ENCODE results near the gene MRPL42. TPM values are rescaled to one million over a fixed set of nuclear protein-coding genes. Genes with fewer than 3 reads are reported as not detected.

The MRPL42 gene
- total and polyA plus RNA-seq, 2 donors (not counting 1 experiment from before 2014, with no cell fraction given): 31.5 to 45.2 TPM

DNA sequence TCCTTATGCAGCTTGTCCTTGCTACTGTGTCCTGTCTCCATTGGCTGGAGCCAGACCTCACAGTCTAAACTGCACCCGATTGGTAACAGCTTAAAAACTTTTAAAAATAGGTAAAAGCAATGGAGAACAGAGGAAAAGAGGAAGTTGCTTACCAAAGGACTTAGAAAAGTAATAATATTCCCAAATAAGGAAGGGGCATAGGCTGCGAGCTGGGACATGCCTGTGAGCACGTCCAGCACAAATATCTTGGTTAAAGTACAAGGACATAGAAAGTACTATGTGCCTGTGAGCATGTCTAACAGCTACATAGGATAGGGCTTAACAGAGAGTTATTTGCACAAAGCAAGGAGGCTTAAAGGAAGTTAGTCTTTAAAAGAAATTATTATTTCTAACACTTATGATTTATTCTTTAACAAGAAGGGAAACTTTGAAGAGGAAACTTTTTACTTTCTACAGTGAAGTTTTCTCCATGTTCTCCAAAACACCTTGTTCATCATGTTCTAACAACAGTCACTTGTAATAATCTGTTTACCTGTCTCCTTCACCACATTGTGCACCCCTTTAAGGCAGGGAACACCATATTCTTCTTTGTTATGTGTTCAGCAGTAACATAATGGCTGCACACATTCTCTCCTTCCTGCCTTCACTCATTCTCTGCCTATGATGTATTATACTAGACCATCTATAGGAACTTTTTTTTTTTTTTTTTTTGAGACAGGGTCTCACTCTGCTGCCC lies 15.7 kb upstream of the MRPL42 start:
- Histone ChIP-seq H2AFZ (ENCODE audit: insufficient read depth, low read depth, low read length, poor library complexity, severe bottlenecking) (no peak overlapping the region), H3K27me3 (replicated peaks in 1 of 4; ENCODE audit: control extremely low read depth in 1 of 4, control insufficient read depth in 3 of 4, insufficient read depth in 4 of 4, low read length in 3 of 4) (no peaks in the 10 kb centered on the region), H3K4me3 (ENCODE audit: control extremely low read depth in 1 of 5, extremely low read depth in 1 of 5, insufficient read depth in 1 of 5, low read depth in 2 of 5, low read length in 4 of 5) (no peak overlapping the region), H4K20me1 (ENCODE audit: control insufficient read depth, insufficient read depth, low read length, poor library complexity, severe bottlenecking) (no peaks in the 10 kb centered on the region), H3K27ac (ENCODE audit: low read length in 2 of 2) (no peak overlapping the region), H3K36me3 (replicated peaks in 1 of 2; ENCODE audit: control extremely low read depth in 1 of 2, control insufficient read depth in 1 of 2, extremely low read depth in 1 of 2, insufficient read depth in 2 of 2, low read length in 1 of 2) (no peaks in the 10 kb centered on the region), H3K9me3 (ENCODE audit: control extremely low read depth in 1 of 3, control insufficient read depth in 2 of 3, insufficient read depth in 1 of 3, low read length in 2 of 3) (no peaks in the 10 kb centered on the region), H3K4me2 (replicated peaks; ENCODE audit: low read depth, low read length, poor library complexity, severe bottlenecking) (no peak overlapping the region), H3K9ac (ENCODE audit: low read length) (no peak overlapping the region), H3K4me1 (ENCODE audit: control insufficient read depth in 2 of 2, insufficient read depth in 2 of 2, low read length in 2 of 2) (peaks cover 14 to 20% of the 10 kb centered on the region in 2 donors), H3K79me2 (ENCODE audit: control insufficient read depth, insufficient read depth, low read length) (no peaks in the 10 kb centered on the region)
- Mint-ChIP-seq H3K27me3 (no peaks in the 10 kb centered on the region), H3K4me1 (peaks cover 20% of the 10 kb centered on the region), H3K4me3 (no peak overlapping the region), H3K27ac (no peak overlapping the region), H3K9me3 (ENCODE audit: insufficient read depth) (no peaks in the 10 kb centered on the region)
- TF ChIP-seq EZH2 (IDR thresholded peaks at IDR 0.05; ENCODE audit: borderline replicate concordance, insufficient read depth, low read depth, low read length, poor library complexity, severe bottlenecking): no peak
- TF ChIP-seq, protein P1, sequence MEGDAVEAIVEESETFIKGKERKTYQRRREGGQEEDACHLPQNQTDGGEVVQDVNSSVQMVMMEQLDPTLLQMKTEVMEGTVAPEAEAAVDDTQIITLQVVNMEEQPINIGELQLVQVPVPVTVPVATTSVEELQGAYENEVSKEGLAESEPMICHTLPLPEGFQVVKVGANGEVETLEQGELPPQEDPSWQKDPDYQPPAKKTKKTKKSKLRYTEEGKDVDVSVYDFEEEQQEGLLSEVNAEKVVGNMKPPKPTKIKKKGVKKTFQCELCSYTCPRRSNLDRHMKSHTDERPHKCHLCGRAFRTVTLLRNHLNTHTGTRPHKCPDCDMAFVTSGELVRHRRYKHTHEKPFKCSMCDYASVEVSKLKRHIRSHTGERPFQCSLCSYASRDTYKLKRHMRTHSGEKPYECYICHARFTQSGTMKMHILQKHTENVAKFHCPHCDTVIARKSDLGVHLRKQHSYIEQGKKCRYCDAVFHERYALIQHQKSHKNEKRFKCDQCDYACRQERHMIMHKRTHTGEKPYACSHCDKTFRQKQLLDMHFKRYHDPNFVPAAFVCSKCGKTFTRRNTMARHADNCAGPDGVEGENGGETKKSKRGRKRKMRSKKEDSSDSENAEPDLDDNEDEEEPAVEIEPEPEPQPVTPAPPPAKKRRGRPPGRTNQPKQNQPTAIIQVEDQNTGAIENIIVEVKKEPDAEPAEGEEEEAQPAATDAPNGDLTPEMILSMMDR (IDR thresholded peaks at IDR 0.05): no peak
- intact Hi-C loops (cut with micrococcal nuclease): no loop called here
- no peak for ATAC-seq (ENCODE audit: low read depth)
- DNase-seq: no peak
- CTCF ChIA-PET: interaction anchor here (0.7 to 1.0 kb wide), 2 partner anchors 32 to 1983 kb away, joined by 3 to 4 read pairs; no protein-coding TSS in a partner anchor
- WGBS (ENCODE audit: insufficient coverage): no CpG with 5 or more reads among the region's 3 CpGs
- POLR2A ChIA-PET: no interaction called here

DNA sequence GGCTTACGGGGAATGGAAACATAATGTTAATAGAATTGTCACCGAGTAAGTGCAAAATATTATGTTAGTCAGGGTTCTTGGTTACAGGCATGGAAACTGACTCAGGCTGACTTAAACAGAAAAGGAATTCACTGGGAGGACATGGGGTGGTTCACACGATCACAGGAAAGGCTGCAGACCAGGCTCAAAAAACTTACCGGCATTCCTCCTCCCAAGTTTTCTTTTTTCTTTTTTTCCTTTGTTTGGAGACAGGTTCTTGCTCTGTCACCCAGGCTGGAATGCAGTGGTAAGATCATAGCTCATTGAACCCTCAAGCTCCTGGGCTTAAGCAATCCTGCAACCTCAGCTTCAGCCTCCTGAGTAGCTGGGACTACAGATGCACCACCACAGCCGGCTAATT lies 13.7 kb upstream of the MRPL42 start:
- no peak overlapping the region for H3K9ac ChIP-seq (ENCODE audit: low read length)
- H3K4me3 ChIP-seq (ENCODE audit: control extremely low read depth in 1 of 5, extremely low read depth in 1 of 5, insufficient read depth in 1 of 5, low read depth in 2 of 5, low read length in 4 of 5): no peak overlapping the region
- H3K27me3 Mint-ChIP-seq: no peaks in the 10 kb centered on the region
- no peak overlapping the region for H3K27ac ChIP-seq (ENCODE audit: low read length in 2 of 2)
- ATAC-seq (ENCODE audit: low read depth) (no peak), DNase-seq (no peak)
- H3K4me1 ChIP-seq (ENCODE audit: control insufficient read depth in 2 of 2, insufficient read depth in 2 of 2, low read length in 2 of 2): peaks cover 10 to 11% of the 10 kb centered on the region in 2 donors
- peaks cover 11% of the 10 kb centered on the region for H3K4me1 Mint-ChIP-seq
- H3K4me2 ChIP-seq (replicated peaks; ENCODE audit: low read depth, low read length, poor library complexity, severe bottlenecking): no peak overlapping the region
- H3K9me3 Mint-ChIP-seq (ENCODE audit: insufficient read depth): no peaks in the 10 kb centered on the region
- H4K20me1 ChIP-seq (ENCODE audit: control insufficient read depth, insufficient read depth, low read length, poor library complexity, severe bottlenecking): no peaks in the 10 kb centered on the region
- H3K27ac Mint-ChIP-seq: no peak overlapping the region
- ChIA-PET POLR2A (no interaction called here), CTCF (no interaction called here)
- no peaks in the 10 kb centered on the region for H3K79me2 ChIP-seq (ENCODE audit: control insufficient read depth, insufficient read depth, low read length)
- WGBS (ENCODE audit: insufficient coverage): 97% methylated on average over 3 of the region's 5 CpGs
- no peak overlapping the region for H2AFZ ChIP-seq (ENCODE audit: insufficient read depth, low read depth, low read length, poor library complexity, severe bottlenecking)
- TF ChIP-seq, protein P1 (IDR thresholded peaks at IDR 0.05): no peak
- TF ChIP-seq EZH2 (IDR thresholded peaks at IDR 0.05; ENCODE audit: borderline replicate concordance, insufficient read depth, low read depth, low read length, poor library complexity, severe bottlenecking): no peak
- H3K9me3 ChIP-seq (ENCODE audit: control extremely low read depth in 1 of 3, control insufficient read depth in 2 of 3, insufficient read depth in 1 of 3, low read length in 2 of 3): no peaks in the 10 kb centered on the region
- intact Hi-C loops (cut with micrococcal nuclease): no loop called here
- H3K36me3 ChIP-seq (replicated peaks in 1 of 2; ENCODE audit: control extremely low read depth in 1 of 2, control insufficient read depth in 1 of 2, extremely low read depth in 1 of 2, insufficient read depth in 2 of 2, low read length in 1 of 2): no peaks in the 10 kb centered on the region
- H3K4me3 Mint-ChIP-seq: no peak overlapping the region
- no peaks in the 10 kb centered on the region for H3K27me3 ChIP-seq (replicated peaks in 1 of 4; ENCODE audit: control extremely low read depth in 1 of 4, control insufficient read depth in 3 of 4, insufficient read depth in 4 of 4, low read length in 3 of 4)
